Suprapubic skin (tissue), 4 donors: Measurements from ENCODE around the gene ARHGAP10. TPM values are rescaled to one million over a fixed set of nuclear protein-coding genes. Genes with fewer than 3 reads are reported as not detected.

ENCODE experiments used
- DNase-seq, 2 donors: peaks; one replicate each; pipeline ENCODE4 v3.0.0-alpha.2; 2019; ENCODE audit warnings: low spot score in 2 of 2
- H3K27ac ChIP-seq: fragments of 200-600 bp; sonication (generic); one replicate; pipeline ENCODE4 v1.5.1; 2019
- H3K27me3 ChIP-seq: fragments of 200-600 bp; sonication (generic); one replicate; pipeline ENCODE4 v1.5.1; 2019
- H3K36me3 ChIP-seq: fragments of 200-600 bp; sonication (generic); one replicate; pipeline ENCODE4 v1.5.1; 2019
- H3K4me1 ChIP-seq: fragments of 200-600 bp; sonication (generic); one replicate; pipeline ENCODE4 v1.5.1; 2019
- H3K4me3 ChIP-seq: fragments of 200-600 bp; sonication (generic); one replicate; pipeline ENCODE4 v1.5.1; 2019; ENCODE audit warnings: mild to moderate bottlenecking
- H3K9me3 ChIP-seq: fragments of 200-600 bp; sonication (generic); one replicate; pipeline ENCODE4 v1.5.1; 2019
- CTCF ChIP-seq, 2 donors: fragments of 200-600 bp in 1 of 2; fragments of 450-650 bp in 1 of 2; sonication (generic) in 1 of 2; IDR thresholded peaks; one replicate each; pipeline ENCODE4 v1.5.1; 2016 to 2019; ENCODE audit warnings: antibody characterized with exemption in 2 of 2, mild to moderate bottlenecking in 1 of 2, moderate library complexity in 1 of 2
- EP300 ChIP-seq: sonication (generic); formaldehyde crosslinking; IDR thresholded peaks from one replicate; pipeline ENCODE4 v1.6.1; 2017; ENCODE audit warnings: antibody characterized with exemption
- POLR2A ChIP-seq, 2 donors: fragments of 450-650 bp; IDR thresholded peaks; one replicate each; pipeline ENCODE4 v1.6.1; 2017; ENCODE audit warnings: antibody characterized with exemption in 2 of 2, mild to moderate bottlenecking in 2 of 2, moderate library complexity in 2 of 2
- POLR2AphosphoS5 ChIP-seq, 3 donors: sonication (generic); formaldehyde crosslinking; IDR thresholded peaks; one replicate each; pipeline ENCODE4 v1.6.1; 2017; ENCODE audit warnings: antibody characterized with exemption in 3 of 3
- WGBS: methylation state at CpG from one replicate; pipeline ENCODE4 v1.1.5; 2018; 5-methylcytosine and 5-hydroxymethylcytosine counted together
- total RNA-seq, 4 donors: library from RNA; depleted of rRNA; stranded (reverse); fragments of >200 nt; gene quantifications; one replicate each; pipeline ENCODE4 v1.1.0, GENCODE V29; 2016

ARHGAP10 gene
- total RNA-seq, 4 donors from 2014 or later, result 32.5 to 59.0 (median 36.8) TPM

GRCh38 chr4:147777456-147778091 is 45.7 kb downstream of the ARHGAP10 start:
- Histone ChIP-seq H3K4me3 (no peak overlapping the region), H3K9me3 (no peaks in the 10 kb centered on the region), H3K27ac (no peak overlapping the region), H3K36me3 (no peaks in the 10 kb centered on the region), H3K27me3 (no peaks in the 10 kb centered on the region), H3K4me1 (peaks cover 59% of the 10 kb centered on the region)
- no peak for DNase-seq
- 83% methylated on average over 5 of the region's 5 CpGs for WGBS
- no peak for TF ChIP-seq POLR2AphosphoS5 (IDR thresholded peaks at IDR 0.05)
- no peak for TF ChIP-seq CTCF (IDR thresholded peaks at IDR 0.05)
- TF ChIP-seq EP300, result no peak
- TF ChIP-seq POLR2A (IDR thresholded peaks at IDR 0.05), result no peak

- Histone ChIP-seq H3K4me1 (peaks cover 46% of the 10 kb centered on the region), H3K27ac (no peak overlapping the region), H3K9me3 (no peaks in the 10 kb centered on the region), H3K36me3 (no peaks in the 10 kb centered on the region), H3K27me3 (no peaks in the 10 kb centered on the region), H3K4me3 (no peak overlapping the region)
- TF ChIP-seq CTCF (IDR thresholded peaks at IDR 0.05), result no peak
- TF ChIP-seq POLR2A (IDR thresholded peaks at IDR 0.05), result no peak
- no peak for TF ChIP-seq POLR2AphosphoS5 (IDR thresholded peaks at IDR 0.05)
- TF ChIP-seq EP300, result no peak
- no peak for DNase-seq
- WGBS, result 93% methylated on average over 7 of the region's 7 CpGs
Measured at GRCh38 chr4:147778942-147779341, 47.1 kb downstream of the ARHGAP10 start.

- Histone ChIP-seq H3K27me3 (no peaks in the 10 kb centered on the region), H3K4me1 (peaks cover 44% of the 10 kb centered on the region), H3K27ac (no peak overlapping the region), H3K4me3 (no peak overlapping the region), H3K9me3 (no peaks in the 10 kb centered on the region), H3K36me3 (no peaks in the 10 kb centered on the region)
- DNase-seq, result no peak
- no peak for TF ChIP-seq POLR2AphosphoS5 (IDR thresholded peaks at IDR 0.05)
- TF ChIP-seq CTCF (IDR thresholded peaks at IDR 0.05), result no peak
- no peak for TF ChIP-seq EP300
- TF ChIP-seq POLR2A (IDR thresholded peaks at IDR 0.05), result no peak
Measured at GRCh38 chr4:147779451-147779850, 47.6 kb downstream of the ARHGAP10 start.

GRCh38 chr4:147780137-147780777 is 48.4 kb downstream of the ARHGAP10 start:
- TF ChIP-seq POLR2AphosphoS5 (IDR thresholded peaks at IDR 0.05) (no peak), CTCF (IDR thresholded peaks at IDR 0.05) (no peak), POLR2A (IDR thresholded peaks at IDR 0.05) (no peak), EP300 (no peak)
- H3K9me3 ChIP-seq, result no peaks in the 10 kb centered on the region
- peak overlapping the region; percentile 62 for H3K27ac ChIP-seq
- H3K36me3 ChIP-seq, result no peaks in the 10 kb centered on the region
- 45% methylated on average over 7 of the region's 7 CpGs for WGBS
- peaks cover 45% of the 10 kb centered on the region for H3K4me1 ChIP-seq
- no peak overlapping the region for H3K4me3 ChIP-seq
- H3K27me3 ChIP-seq, result no peaks in the 10 kb centered on the region
- no peak for DNase-seq

GRCh38 chr4:147782087-147782781 is 50.3 kb downstream of the ARHGAP10 start:
- Histone ChIP-seq H3K9me3 (no peaks in the 10 kb centered on the region), H3K27me3 (no peaks in the 10 kb centered on the region), H3K27ac (peak overlapping the region; percentile 27), H3K4me1 (peaks cover 54% of the 10 kb centered on the region), H3K36me3 (no peaks in the 10 kb centered on the region), H3K4me3 (no peak overlapping the region)
- DNase-seq, result no peak
- TF ChIP-seq POLR2A (IDR thresholded peaks at IDR 0.05) (no peak), POLR2AphosphoS5 (IDR thresholded peaks at IDR 0.05) (no peak), EP300 (no peak), CTCF (IDR thresholded peaks at IDR 0.05) (no peak)
- WGBS, result 27% methylated on average over 7 of the region's 7 CpGs
